ENCODE data around the gene SLC28A1. TPM values are rescaled to one million over a fixed set of nuclear protein-coding genes. Genes with fewer than 3 reads are reported as not detected.

SLC28A1 gene
- polyA plus RNA-seq, 1 donor (not counting 4 experiments of a cell fraction or from before 2014, with no cell fraction given): not detected

DNA sequence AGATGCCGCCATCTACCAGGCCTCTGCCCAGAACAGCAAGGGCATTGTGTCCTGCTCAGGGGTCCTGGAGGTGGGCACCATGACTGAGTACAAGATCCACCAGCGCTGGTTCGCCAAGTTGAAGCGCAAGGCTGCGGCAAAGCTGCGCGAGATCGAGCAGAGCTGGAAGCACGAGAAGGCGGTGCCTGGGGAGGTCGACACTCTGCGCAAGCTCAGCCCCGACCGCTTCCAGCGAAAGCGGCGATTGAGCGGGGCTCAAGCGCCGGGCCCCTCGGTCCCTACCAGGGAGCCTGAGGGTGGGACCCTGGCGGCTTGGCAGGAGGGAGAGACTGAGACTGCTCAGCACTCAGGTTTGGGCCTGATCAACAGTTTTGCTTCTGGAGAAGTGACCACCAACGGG, 44.7 kb upstream of the SLC28A1 start:
- Histone ChIP-seq H3K27me3 (ENCODE audit: control insufficient read depth, extremely low read depth, insufficient read depth, low read length) (peaks cover 15% of the 10 kb centered on the region), H3K27ac (ENCODE audit: control insufficient read depth, insufficient read depth, low read length) (no peak overlapping the region), H3K9me1 (ENCODE audit: control insufficient read depth, extremely low read depth, insufficient read depth, low read length) (no peaks in the 10 kb centered on the region), H3K4me2 (ENCODE audit: control insufficient read depth, extremely low read depth, insufficient read depth, low read depth, low read length) (no peak overlapping the region), H3K4me1 (ENCODE audit: control insufficient read depth, extremely low read depth, insufficient read depth, low read length) (no peaks in the 10 kb centered on the region), H3K79me2 (ENCODE audit: control insufficient read depth, insufficient read depth, low read length) (no peaks in the 10 kb centered on the region), H4K20me1 (ENCODE audit: control insufficient read depth, extremely low read depth, insufficient read depth, low read length) (no peaks in the 10 kb centered on the region), H3K4me3 (ENCODE audit: control insufficient read depth in 2 of 3, extremely low read depth in 1 of 3, insufficient read depth in 2 of 3, low read depth in 1 of 3, low read length in 3 of 3) (no peak overlapping the region), H3K36me3 (ENCODE audit: control insufficient read depth in 2 of 2, extremely low read depth in 1 of 2, insufficient read depth in 2 of 2, low read length in 2 of 2) (no peaks in the 10 kb centered on the region), H3K9me3 (ENCODE audit: control insufficient read depth, low read depth, low read length) (no peaks in the 10 kb centered on the region), H2AFZ (ENCODE audit: control insufficient read depth, low read length) (no peak overlapping the region), H3K9ac (ENCODE audit: control insufficient read depth, extremely low read depth, insufficient read depth, low read length) (no peak overlapping the region)
- dilution Hi-C loops (cut with MboI; ENCODE audit: extremely low pct_ligation_motif_present, low sequenced_read_pairs): no loop called here
- FAIRE-seq (no peak), DNase-seq (ENCODE audit: low read depth, low spot score) (no peak)
- TF ChIP-seq, protein P1, sequence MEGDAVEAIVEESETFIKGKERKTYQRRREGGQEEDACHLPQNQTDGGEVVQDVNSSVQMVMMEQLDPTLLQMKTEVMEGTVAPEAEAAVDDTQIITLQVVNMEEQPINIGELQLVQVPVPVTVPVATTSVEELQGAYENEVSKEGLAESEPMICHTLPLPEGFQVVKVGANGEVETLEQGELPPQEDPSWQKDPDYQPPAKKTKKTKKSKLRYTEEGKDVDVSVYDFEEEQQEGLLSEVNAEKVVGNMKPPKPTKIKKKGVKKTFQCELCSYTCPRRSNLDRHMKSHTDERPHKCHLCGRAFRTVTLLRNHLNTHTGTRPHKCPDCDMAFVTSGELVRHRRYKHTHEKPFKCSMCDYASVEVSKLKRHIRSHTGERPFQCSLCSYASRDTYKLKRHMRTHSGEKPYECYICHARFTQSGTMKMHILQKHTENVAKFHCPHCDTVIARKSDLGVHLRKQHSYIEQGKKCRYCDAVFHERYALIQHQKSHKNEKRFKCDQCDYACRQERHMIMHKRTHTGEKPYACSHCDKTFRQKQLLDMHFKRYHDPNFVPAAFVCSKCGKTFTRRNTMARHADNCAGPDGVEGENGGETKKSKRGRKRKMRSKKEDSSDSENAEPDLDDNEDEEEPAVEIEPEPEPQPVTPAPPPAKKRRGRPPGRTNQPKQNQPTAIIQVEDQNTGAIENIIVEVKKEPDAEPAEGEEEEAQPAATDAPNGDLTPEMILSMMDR (optimal IDR thresholded peaks at IDR 0.05 in 1 of 3, IDR thresholded peaks at IDR 0.05 in 1 of 3, conservative IDR thresholded peaks at IDR 0.05 in 1 of 3; ENCODE audit: extremely low read depth in 1 of 3, insufficient read depth in 2 of 3, low read length in 3 of 3): no peak
- no peak for TF ChIP-seq EZH2 (IDR thresholded peaks at IDR 0.05; ENCODE audit: low read length)

- Histone ChIP-seq H3K36me3 (ENCODE audit: control insufficient read depth in 2 of 2, extremely low read depth in 1 of 2, insufficient read depth in 2 of 2, low read length in 2 of 2) (no peaks in the 10 kb centered on the region), H3K4me2 (ENCODE audit: control insufficient read depth, extremely low read depth, insufficient read depth, low read depth, low read length) (no peak overlapping the region), H3K9me3 (ENCODE audit: control insufficient read depth, low read depth, low read length) (no peaks in the 10 kb centered on the region), H3K79me2 (ENCODE audit: control insufficient read depth, insufficient read depth, low read length) (no peaks in the 10 kb centered on the region), H4K20me1 (ENCODE audit: control insufficient read depth, extremely low read depth, insufficient read depth, low read length) (no peaks in the 10 kb centered on the region), H3K27ac (ENCODE audit: control insufficient read depth, insufficient read depth, low read length) (no peak overlapping the region), H2AFZ (ENCODE audit: control insufficient read depth, low read length) (no peak overlapping the region), H3K9me1 (ENCODE audit: control insufficient read depth, extremely low read depth, insufficient read depth, low read length) (no peaks in the 10 kb centered on the region), H3K4me3 (ENCODE audit: control insufficient read depth in 2 of 3, extremely low read depth in 1 of 3, insufficient read depth in 2 of 3, low read depth in 1 of 3, low read length in 3 of 3) (no peak overlapping the region), H3K9ac (ENCODE audit: control insufficient read depth, extremely low read depth, insufficient read depth, low read length) (no peak overlapping the region), H3K27me3 (ENCODE audit: control insufficient read depth, extremely low read depth, insufficient read depth, low read length) (peaks cover 15% of the 10 kb centered on the region), H3K4me1 (ENCODE audit: control insufficient read depth, extremely low read depth, insufficient read depth, low read length) (no peaks in the 10 kb centered on the region)
- DNase-seq (ENCODE audit: low read depth, low spot score) (no peak), FAIRE-seq (no peak)
- dilution Hi-C loops (cut with MboI; ENCODE audit: extremely low pct_ligation_motif_present, low sequenced_read_pairs): no loop called here
- no peak for TF ChIP-seq EZH2 (IDR thresholded peaks at IDR 0.05; ENCODE audit: low read length)
- TF ChIP-seq, protein P1 (optimal IDR thresholded peaks at IDR 0.05 in 1 of 3, IDR thresholded peaks at IDR 0.05 in 1 of 3, conservative IDR thresholded peaks at IDR 0.05 in 1 of 3; ENCODE audit: extremely low read depth in 1 of 3, insufficient read depth in 2 of 3, low read length in 3 of 3): no peak
Observed at GRCh38 chr15:84840255-84840654, 44.2 kb upstream of the SLC28A1 start.

Data from keratinocyte (primary cell).